K562 treated with DMSO at 1 percent for 12 hours (cell line): ENCODE measurements around the gene TEX12. TPM values are rescaled to one million over a fixed set of nuclear protein-coding genes. Genes with fewer than 3 reads are reported as not detected.

Experiments
- total RNA-seq: library from RNA; unstranded; fragments of 300-600 nt; gene quantifications from 2 replicates; pipeline ENCODE4 v1.2.3, GENCODE V29; 2022; ENCODE audit not compliant: insufficient read depth

The TEX12 gene
- total RNA-seq, result not detected in 2 replicates

GRCh38 chr11:112167145-112167544, at the start of gene TEX12:
Gene TEX12, plus strand, starts transcription at chr11:112167372. Its CDS starts 1,897 bp downstream, at chr11:112169269.

GRCh38 chr11:112163875-112164685, 3.1 kb upstream of the TEX12 start, which contains the start of gene IL18:
Gene IL18, minus strand, starts transcription at chr11:112164094. Its CDS starts 9,041 bp downstream, at chr11:112155053.

GRCh38 chr11:112174789-112175598, 7.8 kb downstream of the TEX12 start, which contains the start of gene BCO2:
Gene BCO2, plus strand, starts transcription at chr11:112175512. Its CDS starts 90 bp downstream, at chr11:112175602.

Other genes starting within 250 kb of the TEX12 start
- gene C11orf52, start 248.5 kb upstream of the TEX12 start, total RNA-seq, result 0.89 and 2.1 TPM in 2 replicates
- gene DIXDC1, start 230.0 kb upstream of the TEX12 start, total RNA-seq, result 1.4 and 5.1 TPM in 2 replicates
- 22.0 and 41.2 TPM in 2 replicates for gene DLAT, start 142.0 kb upstream of the TEX12 start, total RNA-seq
- 1.8 TPM in 1 of 2 replicates, not detected in the other for gene PIH1D2, start 93.4 kb upstream of the TEX12 start, total RNA-seq
- gene NKAPD1, start 93.1 kb upstream of the TEX12 start, total RNA-seq, result 9.9 and 15.7 TPM in 2 replicates
- 39.9 and 67.9 TPM in 2 replicates for gene TIMM8B, start 80.6 kb upstream of the TEX12 start, total RNA-seq
- gene SDHD, start 80.5 kb upstream of the TEX12 start, total RNA-seq, result 92.8 and 110 TPM in 2 replicates
- 13.9 and 20.8 TPM in 2 replicates for gene IL18, start 3.3 kb upstream of the TEX12 start, total RNA-seq
- gene BCO2, start 8.1 kb downstream of the TEX12 start, total RNA-seq, result 0.73 TPM in 1 of 2 replicates, not detected in the other
- 23.8 and 30.2 TPM in 2 replicates for gene PTS, start 59.1 kb downstream of the TEX12 start, total RNA-seq
- gene PLET1, start 93.5 kb downstream of the TEX12 start, total RNA-seq, result not detected in 2 replicates